IPS-18a (cell line): Measurements from ENCODE around the gene ERCC4.

Experiments
- H3K27ac ChIP-seq: one replicate; pipeline ENCODE4 v1.5.1; 2013; ENCODE audit warnings: low read length
- H3K27me3 ChIP-seq: one replicate; pipeline ENCODE4 v1.6.1; 2013; ENCODE audit warnings: mild to moderate bottlenecking, low read length; ENCODE audit not compliant: control insufficient read depth, insufficient read depth
- H3K36me3 ChIP-seq: one replicate; pipeline ENCODE4 v1.6.1; 2013; ENCODE audit warnings: low read depth, low read length; ENCODE audit not compliant: control insufficient read depth
- H3K4me1 ChIP-seq: one replicate; pipeline ENCODE4 v1.6.1; 2013; ENCODE audit warnings: low read depth, low read length; ENCODE audit not compliant: control insufficient read depth
- H3K4me3 ChIP-seq: one replicate; pipeline ENCODE4 v1.5.1; 2013; ENCODE audit warnings: low read length
- H3K9ac ChIP-seq: one replicate; pipeline ENCODE4 v1.6.1; 2013; ENCODE audit warnings: mild to moderate bottlenecking, low read length, moderate library complexity
- H3K9me3 ChIP-seq: one replicate; pipeline ENCODE4 v1.6.1; 2013; ENCODE audit warnings: low read depth, low read length; ENCODE audit not compliant: control insufficient read depth

ERCC4 gene

GRCh38 chr16:13997526-13997925 lies 77.6 kb downstream of the ERCC4 start:
- peaks cover 4% of the 10 kb centered on the region for H3K4me1 ChIP-seq
- no peaks in the 10 kb centered on the region for H3K36me3 ChIP-seq
- H3K9me3 ChIP-seq, result no peaks in the 10 kb centered on the region
- no peak overlapping the region for H3K4me3 ChIP-seq
- H3K27me3 ChIP-seq, result no peaks in the 10 kb centered on the region
- H3K27ac ChIP-seq, result no peak overlapping the region
- H3K9ac ChIP-seq, result no peak overlapping the region

- no peaks in the 10 kb centered on the region for H3K36me3 ChIP-seq
- H3K27ac ChIP-seq, result no peak overlapping the region
- H3K9ac ChIP-seq, result no peak overlapping the region
- H3K27me3 ChIP-seq, result no peaks in the 10 kb centered on the region
- no peaks in the 10 kb centered on the region for H3K9me3 ChIP-seq
- H3K4me1 ChIP-seq, result peaks cover 8% of the 10 kb centered on the region
- no peak overlapping the region for H3K4me3 ChIP-seq
These were observed 78.0 kb downstream of the ERCC4 start for GRCh38 chr16:13997933-13998332.

- Histone ChIP-seq H3K27me3 (no peaks in the 10 kb centered on the region), H3K4me3 (no peak overlapping the region), H3K9me3 (no peaks in the 10 kb centered on the region), H3K36me3 (no peaks in the 10 kb centered on the region), H3K9ac (no peak overlapping the region), H3K4me1 (peaks cover 14% of the 10 kb centered on the region), H3K27ac (no peak overlapping the region)
These were observed 79.3 kb downstream of the ERCC4 start for GRCh38 chr16:13999071-13999894.

- Histone ChIP-seq H3K9ac (no peak overlapping the region), H3K36me3 (no peaks in the 10 kb centered on the region), H3K9me3 (no peaks in the 10 kb centered on the region), H3K4me3 (no peak overlapping the region), H3K27me3 (no peaks in the 10 kb centered on the region), H3K4me1 (peaks cover 14% of the 10 kb centered on the region), H3K27ac (no peak overlapping the region)
These were observed 80.0 kb downstream of the ERCC4 start for GRCh38 chr16:13999895-14000425.

- H3K4me1 ChIP-seq, result peaks cover 14% of the 10 kb centered on the region
- no peak overlapping the region for H3K4me3 ChIP-seq
- no peaks in the 10 kb centered on the region for H3K36me3 ChIP-seq
- no peaks in the 10 kb centered on the region for H3K27me3 ChIP-seq
- H3K27ac ChIP-seq, result no peak overlapping the region
- no peaks in the 10 kb centered on the region for H3K9me3 ChIP-seq
- no peak overlapping the region for H3K9ac ChIP-seq
These were observed 81.6 kb downstream of the ERCC4 start for GRCh38 chr16:14001521-14001920.
